ENCODE measurements around the gene C10orf143.

- TF ChIP-seq CTCF (IDR thresholded peaks at IDR 0.05): no peak
- no peak for TF ChIP-seq POLR2A (IDR thresholded peaks at IDR 0.05)
Measured at GRCh38 chr10:130024779-130025325, 85.8 kb downstream of the C10orf143 start.
